NB4 (cell line): Measurements from ENCODE around the gene MAN2A2.
A peak's percentile ranks its signal among the peaks of the same experiment; 100 is the strongest.

Source experiments
- DNase-seq: peaks from one replicate; pipeline ENCODE4 v3.0.0; 2010; ENCODE audit warnings: low read depth
- H3K4me3 ChIP-seq: one replicate; pipeline ENCODE4 v1.5.1; 2011; ENCODE audit warnings: mild to moderate bottlenecking, low read depth, low read length, moderate library complexity
- MYC ChIP-seq: IDR thresholded peaks from 2 replicates; pipeline ENCODE4 v1.6.1; 2011; ENCODE audit warnings: low read depth, low read length
- POLR2A ChIP-seq: IDR thresholded peaks from 2 replicates; pipeline ENCODE4 v1.6.1; 2011; ENCODE audit warnings: mild to moderate bottlenecking; ENCODE audit not compliant: insufficient read length; ENCODE audit errors: extremely low read depth
- TF ChIP-seq, protein P1 (sequence below): IDR thresholded peaks from 2 replicates; pipeline ENCODE4 v1.6.1; 2011; ENCODE audit warnings: low read depth, low read length
- TF ChIP-seq, protein P2 (sequence below): IDR thresholded peaks from one replicate; pipeline ENCODE4 v1.5.1; 2012; ENCODE audit warnings: low read depth, low read length

MAN2A2 gene

DNA sequence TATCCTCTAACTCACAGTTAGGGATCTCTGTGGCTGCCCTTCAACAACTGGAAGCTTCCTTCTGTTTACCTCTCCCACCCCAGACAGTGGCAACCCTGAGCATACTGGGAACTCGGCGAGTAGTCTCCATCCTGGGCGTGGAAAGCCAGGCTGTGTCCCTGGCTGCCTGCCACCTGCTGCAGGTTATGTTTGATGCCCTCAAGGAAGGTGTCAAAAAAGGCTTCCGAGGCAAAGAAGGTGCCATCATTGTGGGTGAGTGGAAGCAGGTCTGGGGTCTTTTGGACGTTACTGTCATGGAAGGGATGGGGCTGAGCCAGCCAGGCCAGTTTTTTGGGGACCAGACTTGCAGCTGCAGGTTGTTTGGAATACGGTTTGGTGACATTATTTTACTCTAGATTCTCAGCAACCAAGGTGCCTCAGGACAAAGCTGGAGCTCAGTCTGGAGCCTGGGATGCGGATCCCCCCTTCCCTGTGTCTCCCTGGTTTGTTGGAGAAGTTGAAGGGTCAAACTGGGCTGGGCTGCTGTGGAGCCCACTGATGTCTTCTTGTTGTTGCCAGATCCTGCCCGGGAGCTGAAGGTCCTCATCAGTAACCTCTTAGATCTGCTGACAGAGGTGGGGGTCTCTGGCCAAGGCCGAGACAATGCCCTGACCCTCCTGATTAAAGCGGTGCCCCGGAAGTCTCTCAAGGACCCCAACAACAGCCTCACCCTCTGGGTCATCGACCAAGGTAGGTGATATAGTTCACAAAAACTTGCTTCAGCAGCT lies 39.4 kb downstream of the MAN2A2 start:
- H3K4me3 ChIP-seq: no peak overlapping the region
- TF ChIP-seq, protein P1, sequence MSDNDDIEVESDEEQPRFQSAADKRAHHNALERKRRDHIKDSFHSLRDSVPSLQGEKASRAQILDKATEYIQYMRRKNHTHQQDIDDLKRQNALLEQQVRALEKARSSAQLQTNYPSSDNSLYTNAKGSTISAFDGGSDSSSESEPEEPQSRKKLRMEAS: no peak
- TF ChIP-seq POLR2A (no peak), MYC (no peak)
- TF ChIP-seq, protein P2, sequence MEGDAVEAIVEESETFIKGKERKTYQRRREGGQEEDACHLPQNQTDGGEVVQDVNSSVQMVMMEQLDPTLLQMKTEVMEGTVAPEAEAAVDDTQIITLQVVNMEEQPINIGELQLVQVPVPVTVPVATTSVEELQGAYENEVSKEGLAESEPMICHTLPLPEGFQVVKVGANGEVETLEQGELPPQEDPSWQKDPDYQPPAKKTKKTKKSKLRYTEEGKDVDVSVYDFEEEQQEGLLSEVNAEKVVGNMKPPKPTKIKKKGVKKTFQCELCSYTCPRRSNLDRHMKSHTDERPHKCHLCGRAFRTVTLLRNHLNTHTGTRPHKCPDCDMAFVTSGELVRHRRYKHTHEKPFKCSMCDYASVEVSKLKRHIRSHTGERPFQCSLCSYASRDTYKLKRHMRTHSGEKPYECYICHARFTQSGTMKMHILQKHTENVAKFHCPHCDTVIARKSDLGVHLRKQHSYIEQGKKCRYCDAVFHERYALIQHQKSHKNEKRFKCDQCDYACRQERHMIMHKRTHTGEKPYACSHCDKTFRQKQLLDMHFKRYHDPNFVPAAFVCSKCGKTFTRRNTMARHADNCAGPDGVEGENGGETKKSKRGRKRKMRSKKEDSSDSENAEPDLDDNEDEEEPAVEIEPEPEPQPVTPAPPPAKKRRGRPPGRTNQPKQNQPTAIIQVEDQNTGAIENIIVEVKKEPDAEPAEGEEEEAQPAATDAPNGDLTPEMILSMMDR: no peak

DNA sequence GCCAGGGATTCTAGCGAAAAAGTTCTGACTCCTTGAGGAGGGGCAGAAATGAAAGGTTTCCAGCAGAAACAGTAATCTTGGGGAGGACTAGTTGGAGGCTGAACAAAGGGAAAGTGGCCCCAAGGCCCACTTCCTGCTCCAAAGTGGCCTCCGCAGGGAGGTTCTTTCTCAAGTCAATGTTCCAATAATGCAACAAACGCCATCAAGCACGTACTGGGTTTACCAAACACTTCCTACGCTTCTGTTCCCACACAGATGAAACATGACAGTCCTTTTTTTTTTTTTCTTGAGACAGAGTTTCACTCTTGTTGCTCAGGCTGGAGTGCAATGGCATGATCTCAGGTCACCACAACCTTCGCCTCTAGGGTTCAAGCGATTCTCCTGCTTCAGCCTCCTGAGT lies 42.0 kb downstream of the MAN2A2 start:
- H3K4me3 ChIP-seq: no peak overlapping the region
- TF ChIP-seq MYC: no peak
- TF ChIP-seq, protein P1: no peak
- TF ChIP-seq POLR2A: no peak
- TF ChIP-seq, protein P2: no peak
- DNase-seq: no peak

More for the DNA sequence above, 39.4 kb downstream of the MAN2A2 start:
- no peak for DNase-seq

DNA sequence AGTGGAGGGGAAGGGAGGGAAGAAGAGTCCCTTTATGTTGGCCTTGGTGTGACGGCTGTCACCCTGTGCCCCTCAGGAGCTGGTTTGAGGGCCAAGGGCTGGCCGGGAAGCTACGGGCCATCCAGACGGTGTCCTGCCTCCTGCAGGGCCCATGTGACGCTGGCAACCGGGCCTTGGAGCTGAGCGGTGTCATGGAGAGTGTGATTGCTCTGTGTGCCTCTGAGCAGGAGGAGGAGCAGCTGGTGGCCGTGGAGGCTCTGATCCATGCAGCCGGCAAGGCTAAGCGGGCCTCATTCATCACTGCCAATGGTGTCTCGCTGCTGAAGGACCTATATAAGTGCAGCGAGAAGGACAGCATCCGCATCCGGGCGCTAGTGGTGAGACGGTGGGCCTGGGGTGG lies 43.4 kb downstream of the MAN2A2 start:
- DNase-seq: no peak
- TF ChIP-seq MYC: no peak
- TF ChIP-seq, protein P2: no peak
- TF ChIP-seq POLR2A: no peak
- TF ChIP-seq, protein P1: no peak
- H3K4me3 ChIP-seq: no peak overlapping the region

DNA sequence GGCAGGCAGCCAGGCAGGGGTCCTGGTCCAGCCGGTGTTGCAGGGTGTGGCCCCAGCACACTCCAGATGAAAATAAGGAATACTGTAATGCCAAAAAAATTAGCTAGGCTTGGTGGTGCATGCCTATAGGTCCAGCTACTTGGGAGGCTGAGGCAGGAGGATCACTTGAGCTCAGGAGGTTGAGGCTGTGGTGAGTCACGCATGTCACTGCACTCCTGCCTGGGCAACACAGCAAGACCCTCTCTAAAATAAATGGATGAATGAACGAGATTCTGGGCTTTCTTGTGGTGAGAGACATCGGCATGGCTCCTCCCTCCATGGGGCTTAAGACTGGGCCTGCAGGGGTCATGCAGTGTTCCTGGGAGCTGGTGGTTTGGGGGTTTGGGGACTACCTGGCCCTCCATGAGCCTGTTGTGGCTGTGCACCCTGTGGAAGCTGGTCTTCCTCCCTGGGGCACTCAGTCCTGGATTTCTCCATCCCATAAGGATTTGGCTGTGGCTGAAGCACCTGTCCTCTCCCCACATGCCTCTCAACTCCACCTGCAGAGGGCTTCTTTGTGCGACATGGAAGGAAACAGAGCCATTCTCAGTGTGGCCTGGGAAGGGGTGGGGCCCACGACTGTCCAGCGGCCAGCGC lies 44.0 kb downstream of the MAN2A2 start:
- H3K4me3 ChIP-seq: no peak overlapping the region
- DNase-seq: no peak
- TF ChIP-seq, protein P2: no peak
- TF ChIP-seq, protein P1: no peak
- no peak for TF ChIP-seq POLR2A
- TF ChIP-seq MYC: no peak

DNA sequence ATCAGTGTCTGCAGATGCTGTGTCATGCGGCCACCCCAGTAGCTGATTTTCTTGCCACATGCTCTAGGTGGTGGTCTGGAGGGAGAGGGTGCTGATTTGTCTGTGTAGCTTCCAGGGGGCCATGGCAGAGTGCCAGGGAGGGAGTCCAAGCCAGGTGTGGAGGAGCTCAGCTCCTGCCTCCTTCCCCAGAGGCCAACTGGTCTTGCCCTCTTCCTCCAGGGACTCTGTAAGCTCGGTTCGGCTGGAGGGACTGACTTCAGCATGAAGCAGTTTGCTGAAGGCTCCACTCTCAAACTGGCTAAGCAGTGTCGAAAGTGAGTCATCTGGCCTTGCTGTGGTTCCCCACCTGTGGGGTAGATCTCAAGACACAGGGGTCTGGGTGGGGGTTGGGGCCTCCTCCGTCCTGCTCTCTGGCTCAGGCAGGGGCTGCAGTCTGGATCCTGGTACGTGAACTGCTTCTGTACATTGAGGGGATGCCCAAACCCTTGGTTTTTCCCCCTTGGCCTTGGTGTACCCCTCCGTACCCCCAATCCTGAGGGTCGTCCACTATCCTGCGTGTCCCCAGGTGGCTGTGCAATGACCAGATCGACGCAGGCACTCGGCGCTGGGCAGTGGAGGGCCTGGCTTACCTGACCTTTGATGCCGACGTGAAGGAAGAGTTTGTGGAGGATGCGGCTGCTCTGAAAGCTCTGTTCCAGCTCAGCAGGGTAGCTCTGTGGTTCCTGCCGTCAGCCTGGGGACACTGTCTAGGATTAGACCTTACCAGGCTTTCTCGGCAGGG lies 44.7 kb downstream of the MAN2A2 start:
- TF ChIP-seq MYC: no peak; the same call in 1 of the 2 replicates
- TF ChIP-seq, protein P1: 0 out of 2 replicates have a peak, but pooled peaks have one; percentile 10
- TF ChIP-seq, protein P2: no peak
- DNase-seq: peak; percentile 61
- H3K4me3 ChIP-seq: no peak overlapping the region
